ENCODE data around the gene PCDH15. TPM values are rescaled to one million over a fixed set of nuclear protein-coding genes. Genes with fewer than 3 reads are reported as not detected.

The PCDH15 gene
- total and polyA plus RNA-seq, 2 experiments from 2014 or later = 0.29 to 0.66 TPM

- no peak for TF ChIP-seq ZNF462 (CRISPR knock-in tag; IDR thresholded peaks at IDR 0.05)
- no peak for TF ChIP-seq JUNB (IDR thresholded peaks at IDR 0.05; ENCODE audit: unreplicated experiment)
- no peak for TF ChIP-seq STAT1 (IDR thresholded peaks at IDR 0.05; ENCODE audit: unreplicated experiment)
- TF ChIP-seq EZH2phosphoT487 (IDR thresholded peaks at IDR 0.05; ENCODE audit: unreplicated experiment) = no peak
- no peak for TF ChIP-seq ZNF114 (CRISPR knock-in tag; IDR thresholded peaks at IDR 0.05)
- TF ChIP-seq CTCF (conservative IDR thresholded peaks at IDR 0.05; ENCODE audit: low read depth in 2 of 2) = no peak
- TF ChIP-seq ZNF331 (CRISPR knock-in tag; IDR thresholded peaks at IDR 0.05; ENCODE audit: low read depth) = no peak
- TF ChIP-seq ETS1 (IDR thresholded peaks at IDR 0.05) = no peak
- no peak for TF ChIP-seq POLR2AphosphoS5 (IDR thresholded peaks at IDR 0.05; ENCODE audit: low read depth)
- TF ChIP-seq CREB1 (CRISPR knock-in tag; IDR thresholded peaks at IDR 0.05; ENCODE audit: low read depth) = no peak
These were observed 960.4 kb downstream of the PCDH15 start (continued) for GRCh38 chr10:53840653-53841052.
